Mesodermal cell (in vitro differentiated cells): ENCODE data around the gene GRN.
A peak's percentile ranks its signal among the peaks of the same experiment; 100 is the strongest.

Experiments
- H3K27ac ChIP-seq: 2 replicates; pipeline ENCODE4 v1.7.0; 2013; ENCODE audit warnings: mild to moderate bottlenecking, low read depth, low read length, moderate library complexity; ENCODE audit not compliant: severe bottlenecking
- H3K36me3 ChIP-seq: 2 replicates; pipeline ENCODE4 v1.7.1; 2013; ENCODE audit warnings: mild to moderate bottlenecking, low read length, moderate library complexity; ENCODE audit not compliant: control insufficient read depth, insufficient read depth
- H3K4me1 ChIP-seq: one replicate; pipeline ENCODE4 v1.7.1; 2013; ENCODE audit warnings: mild to moderate bottlenecking, low read length; ENCODE audit not compliant: insufficient read depth, control insufficient read depth, poor library complexity, severe bottlenecking
- H3K4me3 ChIP-seq: 2 replicates; pipeline ENCODE4 v1.7.0; 2013; ENCODE audit warnings: low read length, control low read depth, mild to moderate bottlenecking; ENCODE audit not compliant: insufficient read depth, poor library complexity, severe bottlenecking; ENCODE audit errors: extremely low read depth
- H3K9me3 ChIP-seq: 2 replicates; pipeline ENCODE4 v1.7.1; 2013; ENCODE audit warnings: mild to moderate bottlenecking, low read length, moderate library complexity; ENCODE audit not compliant: control insufficient read depth
- WGBS, 2 experiments: methylation state at CpG; one replicate each; pipeline ENCODE4 v1.1.5; 2013; ENCODE audit warnings: missing lambda C conversion rate in 2 of 2; ENCODE audit not compliant: insufficient coverage in 2 of 2; 5-methylcytosine and 5-hydroxymethylcytosine counted together

The GRN gene

GRCh38 chr17:44355642-44356099 lies 10.6 kb downstream of the GRN start:
- H3K27ac ChIP-seq, result no peak overlapping the region
- peaks cover under 1% of the 10 kb centered on the region for H3K4me1 ChIP-seq
- no peak overlapping the region for H3K4me3 ChIP-seq
- H3K36me3 ChIP-seq, result peaks cover 45% of the 10 kb centered on the region
- no peaks in the 10 kb centered on the region for H3K9me3 ChIP-seq
- 94 to 97% methylated on average over 14 to 16 of the region's 17 CpGs for WGBS, 2 experiments

GRCh38 chr17:44356241-44356640 lies 11.1 kb downstream of the GRN start:
- H3K9me3 ChIP-seq, result no peaks in the 10 kb centered on the region
- no peak overlapping the region for H3K4me3 ChIP-seq
- peaks cover 40% of the 10 kb centered on the region for H3K36me3 ChIP-seq
- peaks cover 6% of the 10 kb centered on the region for H3K4me1 ChIP-seq
- H3K27ac ChIP-seq, result no peak overlapping the region
- WGBS, 2 experiments, result 93 to 98% methylated on average over 9 to 11 of the region's 11 CpGs

GRCh38 chr17:44358066-44358465 lies 13.0 kb downstream of the GRN start:
- Histone ChIP-seq H3K4me1 (peaks cover 18% of the 10 kb centered on the region), H3K9me3 (no peaks in the 10 kb centered on the region), H3K36me3 (peaks cover 22% of the 10 kb centered on the region), H3K27ac (no peak overlapping the region), H3K4me3 (no peak overlapping the region)
- 93 to 96% methylated on average over 9 of the region's 9 CpGs for WGBS, 2 experiments

GRCh38 chr17:44359006-44359405 lies 13.9 kb downstream of the GRN start:
- peaks cover 20% of the 10 kb centered on the region for H3K36me3 ChIP-seq
- WGBS, 2 experiments, result 93 to 96% methylated on average over 5 to 6 of the region's 6 CpGs
- no peak overlapping the region for H3K4me3 ChIP-seq
- peaks cover 18% of the 10 kb centered on the region for H3K4me1 ChIP-seq
- no peak overlapping the region for H3K27ac ChIP-seq
- no peaks in the 10 kb centered on the region for H3K9me3 ChIP-seq

- H3K4me3 ChIP-seq, result no peak overlapping the region
- 91 to 100% methylated on average over 6 of the region's 14 CpGs for WGBS, 2 experiments
- peaks cover 20% of the 10 kb centered on the region for H3K36me3 ChIP-seq
- H3K9me3 ChIP-seq, result no peaks in the 10 kb centered on the region
- H3K4me1 ChIP-seq, result peaks cover 18% of the 10 kb centered on the region
- no peak overlapping the region for H3K27ac ChIP-seq
These were observed 14.5 kb downstream of the GRN start for GRCh38 chr17:44359458-44360143.

GRCh38 chr17:44360144-44360533 lies 15.0 kb downstream of the GRN start:
- Histone ChIP-seq H3K4me3 (no peak overlapping the region), H3K36me3 (peaks cover 17% of the 10 kb centered on the region), H3K9me3 (no peaks in the 10 kb centered on the region), H3K4me1 (peaks cover 18% of the 10 kb centered on the region), H3K27ac (no peak overlapping the region)
- WGBS, 2 experiments, result 88 to 93% methylated on average over 5 of the region's 6 CpGs

- H3K4me1 ChIP-seq, result peaks cover 18% of the 10 kb centered on the region
- H3K9me3 ChIP-seq, result no peaks in the 10 kb centered on the region
- H3K27ac ChIP-seq, result no peak overlapping the region
- H3K4me3 ChIP-seq, result no peak overlapping the region
- H3K36me3 ChIP-seq, result peaks cover 13% of the 10 kb centered on the region
- WGBS, 2 experiments, result 57 to 63% methylated on average over 3 to 4 of the region's 5 CpGs
These were observed 15.7 kb downstream of the GRN start for GRCh38 chr17:44360826-44361225.

GRCh38 chr17:44361292-44362260 lies 16.5 kb downstream of the GRN start:
- no peaks in the 10 kb centered on the region for H3K9me3 ChIP-seq
- peaks cover 8% of the 10 kb centered on the region for H3K36me3 ChIP-seq
- no peak overlapping the region for H3K4me3 ChIP-seq
- peaks cover 18% of the 10 kb centered on the region for H3K4me1 ChIP-seq
- WGBS, 2 experiments, result 62 to 75% methylated on average over 3 to 5 of the region's 11 CpGs
- no peak overlapping the region for H3K27ac ChIP-seq

- peaks cover 8% of the 10 kb centered on the region for H3K36me3 ChIP-seq
- H3K4me1 ChIP-seq, result peaks cover 18% of the 10 kb centered on the region
- H3K4me3 ChIP-seq, result peak overlapping the region; percentile 86
- WGBS, 2 experiments, result 17% methylated on average over 2 of the region's 11 CpGs; no CpG with 5 or more reads in 1 of the 2 experiments
- H3K27ac ChIP-seq, result no peak overlapping the region
- H3K9me3 ChIP-seq, result no peaks in the 10 kb centered on the region
These were observed 17.4 kb downstream of the GRN start for GRCh38 chr17:44362459-44362948.

GRCh38 chr17:44362949-44363612 lies 18.0 kb downstream of the GRN start:
- 0% methylated on average over 14 to 31 of the region's 45 CpGs for WGBS, 2 experiments
- Histone ChIP-seq H3K4me3 (peak overlapping the region; percentile 86), H3K27ac (peak overlapping the region; percentile 16), H3K9me3 (no peaks in the 10 kb centered on the region), H3K36me3 (peaks cover 5% of the 10 kb centered on the region), H3K4me1 (peaks cover 18% of the 10 kb centered on the region)
